Fibroblast of mammary gland (primary cell): ENCODE measurements around the gene SLC39A6.

ENCODE experiments used
- DNase-seq: peaks from one replicate; pipeline ENCODE4 v3.0.0-alpha.2; 2010; ENCODE audit warnings: low read depth
- H3K4me3 ChIP-seq: 2 replicates; pipeline ENCODE4 v1.5.1; 2011; ENCODE audit warnings: low read depth, mild to moderate bottlenecking, low read length, moderate library complexity; ENCODE audit not compliant: control insufficient read depth
- CTCF ChIP-seq: conservative IDR thresholded peaks from 2 replicates; pipeline ENCODE4 v1.5.1; 2011; ENCODE audit warnings: low read depth, low read length, inconsistent platforms; ENCODE audit not compliant: control insufficient read depth, insufficient read depth

Gene SLC39A6

GRCh38 chr18:36153771-36154170 lies 24.6 kb upstream of the SLC39A6 start:
- DNase-seq, result no peak
- no peak for TF ChIP-seq CTCF
- no peak overlapping the region for H3K4me3 ChIP-seq

GRCh38 chr18:36153203-36153602 lies 24.1 kb upstream of the SLC39A6 start:
- TF ChIP-seq CTCF, result no peak

GRCh38 chr18:36152781-36153180 lies 23.6 kb upstream of the SLC39A6 start:
- no peak for TF ChIP-seq CTCF
- H3K4me3 ChIP-seq, result no peak overlapping the region
- no peak for DNase-seq

More at GRCh38 chr18:36153203-36153602, 24.1 kb upstream of the SLC39A6 start:
- no peak overlapping the region for H3K4me3 ChIP-seq
- peak; percentile 92 for DNase-seq

GRCh38 chr18:36149514-36150289 lies 20.6 kb upstream of the SLC39A6 start:
- no peak for DNase-seq
- TF ChIP-seq CTCF, result no peak
- H3K4me3 ChIP-seq, result no peak overlapping the region

- no peak for TF ChIP-seq CTCF
- H3K4me3 ChIP-seq, result no peak overlapping the region
- DNase-seq, result no peak
Observed at GRCh38 chr18:36143391-36143790, 14.3 kb upstream of the SLC39A6 start.

- DNase-seq, result no peak
- TF ChIP-seq CTCF, result no peak
- no peak overlapping the region for H3K4me3 ChIP-seq
Observed at GRCh38 chr18:36142751-36143150, 13.6 kb upstream of the SLC39A6 start.
